Body of pancreas (tissue), 4 donors: Measurements from ENCODE around the gene CRLF1. TPM values are rescaled to one million over a fixed set of nuclear protein-coding genes. Genes with fewer than 3 reads are reported as not detected.

Experiments
- ATAC-seq: fragments of 150-250 bp; one replicate; pipeline ENCODE4 v1.9.1; 2016
- DNase-seq, 4 donors: peaks; one replicate each; pipeline ENCODE4 v3.0.0-alpha.2; 2019
- H3K27ac ChIP-seq, 4 donors: fragments of 200-600 bp; sonication (generic); 1 replicate in 3 of 4; 2 replicates in 1 of 4; pipeline versions ENCODE4 v1.5.1 to v1.6.1; 2016 to 2019; ENCODE audit warnings: mild to moderate bottlenecking in 1 of 4, mixed read lengths in 1 of 4, moderate library complexity in 1 of 4
- H3K27me3 ChIP-seq, 2 donors: fragments of 200-600 bp; sonication (generic); one replicate each; pipeline ENCODE4 v1.6.0; 2016; ENCODE audit warnings: mild to moderate bottlenecking in 1 of 2
- H3K36me3 ChIP-seq, 2 donors: fragments of 200-600 bp; sonication (generic); replicated peaks in 1 of 2; 2 replicates each; pipeline ENCODE4 v1.5.1; 2016; ENCODE audit warnings: low read depth in 2 of 2; ENCODE audit not compliant: insufficient read depth in 1 of 2
- H3K4me1 ChIP-seq: fragments of 200-600 bp; sonication (generic); one replicate; pipeline ENCODE4 v1.6.0; 2016
- H3K4me3 ChIP-seq, 2 donors: fragments of 200-600 bp; sonication (generic); 1 replicate in 1 of 2; 2 replicates in 1 of 2; pipeline ENCODE4 v1.5.1; 2016 to 2019
- H3K9me3 ChIP-seq, 3 donors: fragments of 200-600 bp; sonication (generic); 1 replicate in 2 of 3; 2 replicates in 1 of 3; pipeline ENCODE4 v1.5.1; 2016
- CTCF ChIP-seq, 7 experiments: fragments of 450-650 bp in 4 of 7; fragments of 200-600 bp in 3 of 7; sonication (generic) in 3 of 7; IDR thresholded peaks; one replicate each; pipeline ENCODE4 v1.5.1; 2016 to 2019; ENCODE audit warnings: antibody characterized with exemption in 7 of 7
- POLR2A ChIP-seq, 3 donors: fragments of 450-650 bp; IDR thresholded peaks; one replicate each; pipeline ENCODE4 v1.6.1; 2016; ENCODE audit warnings: antibody characterized with exemption in 3 of 3, mild to moderate bottlenecking in 2 of 3
- WGBS, 2 donors: methylation state at CpG; one replicate each; pipeline ENCODE4 v1.1.5; 2017; 5-methylcytosine and 5-hydroxymethylcytosine counted together
- intact Hi-C: fragments of 100-400 bp; cut with DNase I; formaldehyde crosslinking; loops from one replicate; pipeline ENCODE4 v1.15.1; 2023
- total RNA-seq, 2 donors: library from RNA; depleted of rRNA; stranded (reverse); fragments of >200 nt; gene quantifications; one replicate each; pipeline ENCODE4 v1.1.0, GENCODE V29; 2016

The CRLF1 gene
- total RNA-seq, 2 donors from 2014 or later, result 23.3 to 40.2 TPM

GRCh38 chr19:18637673-18638630, 31.4 kb upstream of the CRLF1 start:
- WGBS, 2 donors, result 12 to 13% methylated on average over 3 of the region's 3 CpGs
- H3K27me3 ChIP-seq, result no peaks in the 10 kb centered on the region
- no peaks in the 10 kb centered on the region for H3K9me3 ChIP-seq
- no peaks in the 10 kb centered on the region for H3K36me3 ChIP-seq
- peak; percentile 57 for ATAC-seq
- H3K4me3 ChIP-seq, result no peak overlapping the region
- TF ChIP-seq CTCF (IDR thresholded peaks at IDR 0.05) (peak in 4 of 7 experiments; percentile 15 to 34 (median 19)), POLR2A (IDR thresholded peaks at IDR 0.05) (no peak)
- H3K4me1 ChIP-seq, result peaks cover 27% of the 10 kb centered on the region
- H3K27ac ChIP-seq, result peak overlapping the region; percentile 82 to 97 (median 96)
- peak; percentile 79 to 92 (median 86) for DNase-seq
- intact Hi-C loops, result no loop called here

DNA sequence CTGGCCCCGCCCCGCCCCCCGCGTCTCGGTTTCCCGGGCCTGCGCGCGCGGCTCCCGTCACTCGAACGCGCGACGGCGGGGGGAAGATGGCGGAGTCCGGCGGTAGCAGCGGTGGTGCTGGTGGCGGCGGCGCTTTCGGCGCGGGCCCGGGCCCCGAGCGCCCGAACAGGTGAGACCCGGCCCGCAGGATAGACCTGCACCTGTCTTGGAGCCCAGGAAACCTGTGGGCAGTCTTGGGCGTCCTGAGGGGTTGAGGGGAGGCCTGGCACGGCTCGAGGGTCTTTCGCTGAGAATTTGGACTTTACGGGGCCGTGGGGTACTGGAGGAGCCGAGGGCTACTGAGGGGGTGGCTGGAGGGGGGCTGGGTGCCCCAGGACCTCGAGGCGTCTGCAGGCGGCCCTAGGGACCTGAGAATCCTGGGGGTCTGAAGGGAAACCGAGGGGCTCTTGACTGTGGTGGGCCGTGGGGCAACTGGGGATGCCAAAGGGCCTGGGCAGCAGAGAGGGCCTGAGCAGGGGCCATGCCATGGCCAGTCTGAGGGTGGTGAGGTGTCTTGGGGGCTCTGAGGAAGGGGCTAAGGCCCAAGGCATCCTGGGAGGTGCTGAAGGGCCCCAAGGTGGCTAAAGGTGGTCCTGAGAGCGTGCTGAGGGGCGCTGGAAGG, 30.5 kb upstream of the CRLF1 start, which contains the start of gene KLHL26:
Gene KLHL26 (plus strand): TSS at position 60 of the 661 bp plus-strand sequence. CDS start 27 bp downstream, at position 87.
- no peak for DNase-seq
- peak within 1 kb of the TSS; percentile 82 to 97 (median 96) for H3K27ac ChIP-seq
- WGBS, 2 donors, result 3 to 9% methylated on average over 8 to 25 of the region's 47 CpGs

DNA sequence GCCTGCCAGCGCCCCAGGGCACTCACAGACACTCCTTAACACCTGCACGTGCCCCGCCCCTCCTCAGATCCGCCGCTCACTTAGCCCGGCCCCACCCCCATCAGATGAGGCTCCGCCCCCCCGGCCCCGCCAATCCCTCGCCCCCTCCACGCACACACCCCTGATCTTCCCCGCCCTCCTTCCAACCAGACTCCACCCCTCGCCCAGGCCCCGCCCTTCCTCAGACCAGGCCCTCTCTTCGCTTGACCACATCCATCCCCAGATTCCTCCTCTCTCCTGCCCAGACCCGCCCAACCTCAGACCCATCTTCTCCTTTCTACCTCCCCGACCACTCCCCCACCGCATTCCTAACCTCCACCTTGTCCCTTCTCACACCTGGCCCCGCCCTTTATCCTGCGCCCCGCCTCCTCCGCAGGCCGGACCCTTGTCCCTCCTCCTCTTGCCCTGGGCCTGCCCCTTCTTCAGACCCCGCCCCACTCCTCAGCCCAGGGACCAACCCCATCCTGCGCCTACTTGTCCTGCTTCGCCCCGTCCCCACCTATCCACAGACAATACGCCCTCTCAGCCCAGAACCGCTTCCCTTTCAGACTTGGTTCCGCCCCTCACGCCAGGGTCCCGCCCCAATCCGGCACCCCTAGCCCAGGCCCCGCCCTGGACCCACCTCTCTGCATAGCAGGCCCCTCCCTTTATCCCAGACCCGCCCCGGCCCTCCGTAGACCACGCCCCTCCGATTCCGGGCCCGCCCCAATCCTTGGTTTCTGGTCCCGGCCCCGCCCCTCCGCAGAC, 29.8 kb upstream of the CRLF1 start:
- Histone ChIP-seq H3K4me3 (peak overlapping the region in 1 of 2 donors; percentile 78), H3K27me3 (no peaks in the 10 kb centered on the region), H3K4me1 (peaks cover 27% of the 10 kb centered on the region), H3K9me3 (no peaks in the 10 kb centered on the region), H3K27ac (peak overlapping the region; percentile 82 to 97 (median 96)), H3K36me3 (no peaks in the 10 kb centered on the region)
- peak; percentile 90 for ATAC-seq
- intact Hi-C loops, result no loop called here
- DNase-seq, result peak; percentile 97 to 99 (median 98)
- no peak for TF ChIP-seq CTCF (IDR thresholded peaks at IDR 0.05)
- TF ChIP-seq POLR2A (IDR thresholded peaks at IDR 0.05), result no peak
- 2% methylated on average over 28 to 37 of the region's 44 CpGs for WGBS, 2 donors

More for the DNA sequence above, 30.5 kb upstream of the CRLF1 start, which contains the start of gene KLHL26:
- intact Hi-C loops, result no loop called here
- no peak for TF ChIP-seq CTCF (IDR thresholded peaks at IDR 0.05)
- TF ChIP-seq POLR2A (IDR thresholded peaks at IDR 0.05), result peak; percentile 50 to 76 (median 75)
- H3K27me3 ChIP-seq, result no peaks in the 10 kb centered on the region
- no peaks in the 10 kb centered on the region for H3K9me3 ChIP-seq
- H3K4me3 ChIP-seq, result peak within 1 kb of the TSS; percentile 24 to 78
- H3K36me3 ChIP-seq, result no peaks in the 10 kb centered on the region
- ATAC-seq, result no peak
- peaks cover 27% of the 10 kb centered on the region for H3K4me1 ChIP-seq

GRCh38 chr19:18635831-18636182, 29.2 kb upstream of the CRLF1 start:
- no peaks in the 10 kb centered on the region for H3K27me3 ChIP-seq
- no peaks in the 10 kb centered on the region for H3K9me3 ChIP-seq
- peaks cover 27% of the 10 kb centered on the region for H3K4me1 ChIP-seq
- H3K27ac ChIP-seq, result peak overlapping the region in 1 of 4 donors; percentile 95
- ATAC-seq (no peak), DNase-seq (no peak)
- H3K4me3 ChIP-seq, result no peak overlapping the region
- no peak for TF ChIP-seq CTCF (IDR thresholded peaks at IDR 0.05)
- TF ChIP-seq POLR2A (IDR thresholded peaks at IDR 0.05), result no peak
- WGBS, 2 donors, result 19 to 24% methylated on average over 5 to 6 of the region's 6 CpGs
- no peaks in the 10 kb centered on the region for H3K36me3 ChIP-seq
- intact Hi-C loops, result no loop called here
